Duodenal mucosa (tissue), 2 donors: ENCODE measurements around the gene MIA2.
"Not testable (repeated sequence)": the region's sequence is repeated elsewhere in the genome, so short reads cannot be mapped to it uniquely, and the experiment has no call there.

Experiments
- H3K27ac ChIP-seq: one replicate; pipeline ENCODE4 v1.7.0; 2013; ENCODE audit warnings: low read depth, low read length
- H3K27me3 ChIP-seq, 2 donors: one replicate each; pipeline ENCODE4 v1.7.0; 2013; ENCODE audit warnings: low read length in 2 of 2, control low read depth in 1 of 2; ENCODE audit not compliant: insufficient read depth in 2 of 2, control insufficient read depth in 1 of 2
- H3K36me3 ChIP-seq, 2 donors: one replicate each; pipeline ENCODE4 v1.7.0; 2013; ENCODE audit warnings: low read length in 2 of 2, control low read depth in 1 of 2; ENCODE audit not compliant: insufficient read depth in 2 of 2, control insufficient read depth in 1 of 2
- H3K4me1 ChIP-seq, 2 donors: one replicate each; pipeline ENCODE4 v1.7.0; 2013; ENCODE audit warnings: low read length in 2 of 2, control low read depth in 1 of 2; ENCODE audit not compliant: insufficient read depth in 2 of 2, control insufficient read depth in 1 of 2
- H3K4me3 ChIP-seq, 2 donors: one replicate each; pipeline ENCODE4 v1.7.0; 2013; ENCODE audit warnings: low read length in 2 of 2, low read depth in 1 of 2
- H3K9ac ChIP-seq, 2 donors: one replicate each; pipeline ENCODE4 v1.7.0; 2013; ENCODE audit warnings: low read length in 2 of 2, low read depth in 1 of 2
- H3K9me3 ChIP-seq, 2 donors: one replicate each; pipeline ENCODE4 v1.7.0; 2013; ENCODE audit warnings: low read length in 2 of 2, control low read depth in 1 of 2; ENCODE audit not compliant: control insufficient read depth in 1 of 2

Gene MIA2

GRCh38 chr14:39267608-39268005 is 33.9 kb downstream of the MIA2 start:
- H3K4me1 ChIP-seq, result peaks cover 22 to 29% of the 10 kb centered on the region in 2 donors
- peak overlapping the region; percentile 97 for H3K27ac ChIP-seq
- no peaks in the 10 kb centered on the region for H3K36me3 ChIP-seq
- H3K4me3 ChIP-seq, result peak overlapping the region; percentile 88 to 96
- H3K27me3 ChIP-seq, result no peaks in the 10 kb centered on the region
- peak overlapping the region; percentile 82 to 91 for H3K9ac ChIP-seq
- H3K9me3 ChIP-seq, result no peaks in the 10 kb centered on the region

- Histone ChIP-seq H3K4me1 (peaks cover 22 to 29% of the 10 kb centered on the region in 2 donors), H3K4me3 (peak overlapping the region; percentile 88 to 96), H3K27me3 (no peaks in the 10 kb centered on the region), H3K9me3 (no peaks in the 10 kb centered on the region), H3K9ac (peak overlapping the region; percentile 22 to 82), H3K36me3 (no peaks in the 10 kb centered on the region), H3K27ac (no peak overlapping the region)
These were observed 34.7 kb downstream of the MIA2 start for GRCh38 chr14:39268393-39268792.

- H3K4me3 ChIP-seq, result no peak overlapping the region
- H3K27ac ChIP-seq, result no peak overlapping the region
- peaks cover 0 to 3% of the 10 kb centered on the region in 2 donors for H3K36me3 ChIP-seq
- no peaks in the 10 kb centered on the region for H3K9me3 ChIP-seq
- peaks cover 17 to 22% of the 10 kb centered on the region in 2 donors for H3K4me1 ChIP-seq
- H3K9ac ChIP-seq, result no peak overlapping the region
- no peaks in the 10 kb centered on the region for H3K27me3 ChIP-seq
These were observed 39.2 kb downstream of the MIA2 start for GRCh38 chr14:39272918-39273317.

GRCh38 chr14:39275395-39275794 is 41.7 kb downstream of the MIA2 start:
- no peak overlapping the region for H3K27ac ChIP-seq
- H3K9me3 ChIP-seq, result no peaks in the 10 kb centered on the region
- H3K9ac ChIP-seq, result no peak overlapping the region
- H3K4me3 ChIP-seq, result no peak overlapping the region
- H3K36me3 ChIP-seq, result peaks cover 0 to 12% of the 10 kb centered on the region in 2 donors
- peaks cover 4 to 8% of the 10 kb centered on the region in 2 donors for H3K4me1 ChIP-seq
- H3K27me3 ChIP-seq, result no peaks in the 10 kb centered on the region

GRCh38 chr14:39276005-39276404 is 42.3 kb downstream of the MIA2 start:
- H3K9ac ChIP-seq, result no peak overlapping the region
- H3K27ac ChIP-seq, result no peak overlapping the region
- H3K36me3 ChIP-seq, result peaks cover 2 to 12% of the 10 kb centered on the region in 2 donors
- no peaks in the 10 kb centered on the region for H3K9me3 ChIP-seq
- H3K27me3 ChIP-seq, result no peaks in the 10 kb centered on the region
- H3K4me1 ChIP-seq, result peaks cover 4 to 8% of the 10 kb centered on the region in 2 donors
- H3K4me3 ChIP-seq, result no peak overlapping the region

GRCh38 chr14:39276579-39277114 is 42.9 kb downstream of the MIA2 start:
- Histone ChIP-seq H3K9ac (no peak overlapping the region), H3K27ac (no peak overlapping the region), H3K9me3 (no peaks in the 10 kb centered on the region), H3K4me3 (no peak overlapping the region), H3K36me3 (peaks cover 3 to 12% of the 10 kb centered on the region in 2 donors), H3K27me3 (no peaks in the 10 kb centered on the region), H3K4me1 (peaks cover 4 to 8% of the 10 kb centered on the region in 2 donors)

- H3K27me3 ChIP-seq, result no peaks in the 10 kb centered on the region
- H3K9me3 ChIP-seq, result no peaks in the 10 kb centered on the region
- peaks cover 4 to 8% of the 10 kb centered on the region in 2 donors for H3K4me1 ChIP-seq
- H3K4me3 ChIP-seq, result no peak overlapping the region
- no peak overlapping the region for H3K9ac ChIP-seq
- peaks cover 6 to 24% of the 10 kb centered on the region in 2 donors for H3K36me3 ChIP-seq
- no peak overlapping the region for H3K27ac ChIP-seq
These were observed 45.8 kb downstream of the MIA2 start for GRCh38 chr14:39279515-39279914.

GRCh38 chr14:39280678-39281077 is 47.0 kb downstream of the MIA2 start:
- H3K4me1 ChIP-seq, H3K27ac ChIP-seq, H3K4me3 ChIP-seq, H3K9ac ChIP-seq, H3K27me3 ChIP-seq, H3K9me3 ChIP-seq: not testable (repeated sequence)
- peaks cover 6 to 24% of the 10 kb centered on the region in 2 donors for H3K36me3 ChIP-seq

- no peak overlapping the region for H3K4me3 ChIP-seq
- peaks cover 4 to 5% of the 10 kb centered on the region in 2 donors for H3K4me1 ChIP-seq
- H3K27ac ChIP-seq, result no peak overlapping the region
- no peaks in the 10 kb centered on the region for H3K9me3 ChIP-seq
- H3K36me3 ChIP-seq, result peaks cover 10 to 32% of the 10 kb centered on the region in 2 donors
- no peaks in the 10 kb centered on the region for H3K27me3 ChIP-seq
- H3K9ac ChIP-seq, result no peak overlapping the region
These were observed 55.8 kb downstream of the MIA2 start for GRCh38 chr14:39289523-39289922.

GRCh38 chr14:39291701-39292100 is 58.0 kb downstream of the MIA2 start:
- Histone ChIP-seq H3K4me1 (peaks cover 4 to 5% of the 10 kb centered on the region in 2 donors), H3K9ac (no peak overlapping the region), H3K27ac (no peak overlapping the region), H3K36me3 (peaks cover 23 to 45% of the 10 kb centered on the region in 2 donors), H3K4me3 (no peak overlapping the region), H3K9me3 (no peaks in the 10 kb centered on the region), H3K27me3 (no peaks in the 10 kb centered on the region)
